HFF-Myc (cell line): ENCODE results near the gene SYT3.

Experiments
- DNase-seq: peaks from one replicate; pipeline ENCODE4 v3.0.0-alpha.2; 2011; ENCODE audit warnings: low read depth; ENCODE audit errors: extremely low read depth
- H3K4me3 ChIP-seq: replicated peaks from 2 replicates; pipeline ENCODE4 v1.5.1; 2011; ENCODE audit warnings: low read depth, mild to moderate bottlenecking, control low read depth, low read length
- TF ChIP-seq, protein P1 (sequence below): IDR thresholded peaks from 2 replicates; pipeline ENCODE4 v1.5.1; 2012; ENCODE audit warnings: mild to moderate bottlenecking, low read depth, low read length, control low read depth; ENCODE audit errors: missing control alignments

SYT3 gene

DNA sequence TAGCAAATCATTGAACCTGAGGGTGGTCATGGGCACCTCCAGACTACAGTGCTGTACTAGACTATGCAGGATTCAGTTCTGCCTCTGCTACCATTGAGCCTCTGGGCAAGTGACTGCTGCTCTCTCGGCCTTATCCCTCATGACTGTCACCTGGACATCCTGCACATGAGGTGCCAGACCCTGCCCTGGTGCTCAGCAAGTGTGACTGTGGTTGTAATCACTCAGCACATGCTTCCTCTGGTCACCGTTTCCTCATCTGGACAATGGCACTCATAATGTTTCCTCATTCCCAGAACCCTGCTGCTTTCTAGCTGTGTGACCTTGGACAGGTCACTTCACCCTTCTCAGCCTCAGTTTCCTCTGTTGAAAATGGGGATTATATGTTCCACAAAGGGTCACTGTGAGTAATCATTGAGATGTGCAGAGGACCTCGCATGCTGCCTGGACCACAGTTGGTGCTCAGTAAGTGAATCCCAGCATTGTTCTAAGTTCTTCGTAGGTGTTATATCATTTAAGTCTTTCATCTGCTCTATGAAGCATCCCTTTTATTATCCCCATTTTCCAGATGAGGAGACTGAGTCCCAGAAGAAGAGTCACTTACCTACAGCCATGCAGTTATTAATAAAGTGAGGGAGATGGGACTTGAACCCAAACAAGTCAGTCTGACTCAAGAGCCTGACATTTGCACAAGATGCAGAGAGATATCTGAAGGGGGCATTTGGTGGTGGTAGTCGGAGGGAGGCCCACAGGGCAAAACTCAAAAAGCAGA is 3.2 kb downstream of the SYT3 start:
- TF ChIP-seq, protein P1, sequence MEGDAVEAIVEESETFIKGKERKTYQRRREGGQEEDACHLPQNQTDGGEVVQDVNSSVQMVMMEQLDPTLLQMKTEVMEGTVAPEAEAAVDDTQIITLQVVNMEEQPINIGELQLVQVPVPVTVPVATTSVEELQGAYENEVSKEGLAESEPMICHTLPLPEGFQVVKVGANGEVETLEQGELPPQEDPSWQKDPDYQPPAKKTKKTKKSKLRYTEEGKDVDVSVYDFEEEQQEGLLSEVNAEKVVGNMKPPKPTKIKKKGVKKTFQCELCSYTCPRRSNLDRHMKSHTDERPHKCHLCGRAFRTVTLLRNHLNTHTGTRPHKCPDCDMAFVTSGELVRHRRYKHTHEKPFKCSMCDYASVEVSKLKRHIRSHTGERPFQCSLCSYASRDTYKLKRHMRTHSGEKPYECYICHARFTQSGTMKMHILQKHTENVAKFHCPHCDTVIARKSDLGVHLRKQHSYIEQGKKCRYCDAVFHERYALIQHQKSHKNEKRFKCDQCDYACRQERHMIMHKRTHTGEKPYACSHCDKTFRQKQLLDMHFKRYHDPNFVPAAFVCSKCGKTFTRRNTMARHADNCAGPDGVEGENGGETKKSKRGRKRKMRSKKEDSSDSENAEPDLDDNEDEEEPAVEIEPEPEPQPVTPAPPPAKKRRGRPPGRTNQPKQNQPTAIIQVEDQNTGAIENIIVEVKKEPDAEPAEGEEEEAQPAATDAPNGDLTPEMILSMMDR = no peak
- DNase-seq = no peak

DNA sequence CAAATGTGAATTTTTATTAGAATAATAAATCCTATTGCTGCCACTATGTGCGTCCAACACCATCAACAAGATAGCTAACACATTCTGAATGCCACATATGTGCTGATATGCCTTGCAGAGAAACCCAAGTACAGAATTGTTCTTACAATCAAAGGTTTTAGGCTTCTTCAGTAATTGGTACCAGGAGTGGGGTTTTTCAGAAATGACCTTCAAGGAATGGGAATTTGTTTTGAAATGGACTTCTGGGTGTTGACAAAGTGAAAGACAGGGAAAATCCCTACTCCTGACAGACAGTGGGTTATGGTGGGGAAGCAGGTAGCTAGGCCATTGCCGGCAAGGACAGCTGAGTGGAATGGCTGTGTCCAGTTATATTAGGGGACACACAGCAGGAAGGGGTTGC is 5.7 kb downstream of the SYT3 start:
- DNase-seq = no peak
- H3K4me3 ChIP-seq = no peak overlapping the region
- TF ChIP-seq, protein P1 = no peak

More for the DNA sequence above, 3.2 kb downstream of the SYT3 start:
- no peak overlapping the region for H3K4me3 ChIP-seq

DNA sequence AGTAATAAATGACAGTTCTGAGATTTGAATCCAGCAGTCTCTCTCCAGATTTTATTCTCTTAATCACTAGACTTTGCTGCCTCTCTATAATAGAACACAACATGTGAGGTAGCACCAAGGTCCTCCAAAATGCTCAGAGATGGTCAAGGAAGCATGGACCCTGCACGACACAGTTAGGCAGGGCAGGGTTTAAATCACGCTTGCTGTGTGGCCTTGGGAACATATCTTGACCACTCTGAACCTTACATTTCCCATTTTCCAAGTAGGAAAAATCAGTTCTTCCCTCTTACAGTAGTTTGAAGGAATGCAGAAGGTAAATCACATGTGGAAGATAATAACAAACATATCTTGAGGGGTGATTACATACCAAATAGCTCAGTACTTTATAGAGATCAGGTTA is 6.3 kb downstream of the SYT3 start:
- TF ChIP-seq, protein P1 = no peak
- DNase-seq = no peak
- H3K4me3 ChIP-seq = no peak overlapping the region

DNA sequence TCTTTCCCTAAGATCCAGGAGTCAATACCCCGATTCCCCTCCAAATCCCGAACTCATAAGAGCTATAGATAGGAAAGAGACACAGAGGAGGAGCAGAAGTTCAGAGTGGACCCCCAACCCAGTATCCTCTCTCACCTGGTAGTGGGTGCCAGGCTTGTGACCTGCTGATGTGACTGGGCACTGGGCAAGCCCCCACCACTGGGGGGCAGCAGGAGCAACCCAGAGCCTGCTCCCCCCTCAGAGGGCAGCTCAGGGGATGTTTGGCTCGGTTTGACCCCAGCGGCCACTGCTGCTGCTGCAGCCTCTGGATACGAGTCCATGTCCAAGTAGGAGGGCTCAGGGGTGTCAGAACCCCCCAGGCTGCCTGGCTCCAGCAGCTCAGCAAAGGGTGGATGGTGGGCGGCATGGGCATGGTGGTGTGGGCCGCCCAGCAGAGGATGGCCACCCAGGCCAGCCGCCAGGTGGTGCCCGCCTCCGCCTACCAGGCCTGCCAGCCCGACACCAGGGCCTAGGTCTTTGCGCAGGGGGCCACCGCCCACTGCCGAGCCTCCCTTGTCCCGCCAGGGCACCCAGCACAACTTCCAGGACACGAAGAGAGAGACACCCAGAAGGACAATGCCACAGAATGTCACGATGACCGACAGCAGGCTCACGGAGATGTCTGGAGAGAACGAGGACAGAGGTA is 7.4 kb downstream of the SYT3 start:
- DNase-seq = no peak
- TF ChIP-seq, protein P1 = no peak
- H3K4me3 ChIP-seq = no peak overlapping the region

DNA sequence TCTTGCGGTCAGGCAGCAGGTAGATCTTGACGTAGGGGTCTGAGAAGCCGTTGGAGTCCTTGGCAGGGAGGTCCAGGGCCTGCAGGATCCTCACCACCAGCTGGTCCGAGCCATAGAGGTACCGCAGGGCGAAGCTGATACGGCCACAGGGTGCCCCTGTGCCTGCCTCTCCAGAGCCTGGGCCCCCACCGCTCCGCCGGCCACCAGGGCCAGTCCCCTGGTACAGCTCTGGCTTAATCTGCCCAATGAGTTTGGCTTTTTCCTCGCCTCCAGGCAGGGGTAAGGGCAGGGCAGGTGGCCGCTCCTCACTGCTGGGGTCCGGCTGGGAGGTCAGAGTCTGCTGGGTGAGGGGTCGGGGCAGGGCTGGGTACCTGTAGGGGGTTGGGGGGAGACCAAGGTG is 9.9 kb downstream of the SYT3 start:
- H3K4me3 ChIP-seq = no peak overlapping the region
- no peak for DNase-seq
- TF ChIP-seq, protein P1 = no peak

DNA sequence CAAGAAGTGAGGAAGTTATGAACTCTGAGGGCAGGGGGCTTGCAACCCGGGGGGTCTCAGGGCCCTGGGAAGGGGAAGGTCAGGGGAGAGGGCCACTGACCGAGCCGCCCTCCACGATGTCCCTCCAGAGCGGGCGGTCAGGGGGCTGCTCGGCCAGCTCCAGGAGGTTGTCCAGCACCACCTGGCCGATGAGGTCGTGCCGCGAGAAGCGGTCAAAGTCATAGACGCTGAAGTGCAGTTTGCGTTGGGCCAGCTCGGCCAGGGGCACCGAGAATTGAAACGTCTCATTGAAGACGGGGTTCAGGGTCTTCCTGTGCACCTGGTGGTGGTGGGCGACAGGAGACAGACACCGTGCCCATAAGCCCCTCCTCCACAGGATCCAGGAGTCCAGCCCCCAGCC is 10.5 kb downstream of the SYT3 start:
- no peak for DNase-seq
- TF ChIP-seq, protein P1 = no peak
- no peak overlapping the region for H3K4me3 ChIP-seq
